Measurements from ENCODE around the gene DCP2. TPM values are rescaled to one million over a fixed set of nuclear protein-coding genes. Genes with fewer than 3 reads are reported as not detected.

Gene DCP2
- total RNA-seq, 1 experiment from 2014 or later, result 176 TPM

DNA sequence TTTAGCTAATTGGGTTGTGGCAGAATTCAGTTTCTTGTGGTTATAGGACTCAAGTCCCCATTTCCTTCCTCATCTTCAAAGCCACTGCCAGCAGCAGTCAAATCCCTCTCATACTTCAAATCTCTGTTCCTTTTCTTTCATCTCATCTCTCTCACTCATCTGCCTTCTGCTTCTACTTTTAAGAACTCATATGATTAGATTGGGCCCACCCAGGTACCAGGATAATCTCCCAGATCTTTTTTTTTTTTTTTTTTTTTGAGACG, 46.6 kb upstream of the DCP2 start:
- H3K4me2 ChIP-seq (ENCODE audit: insufficient read depth, insufficient read length, low read length), result no peak overlapping the region
- no peak overlapping the region for H2BK12ac ChIP-seq (ENCODE audit: insufficient read length, low read depth, low read length)
- H3K9ac ChIP-seq (ENCODE audit: extremely low read depth, insufficient read length, low read length), result no peak overlapping the region

More for the DNA sequence above, 46.6 kb upstream of the DCP2 start:
- Mint-ChIP-seq H3K4me1 (peaks cover 4 to 5% of the 10 kb centered on the region in 2 experiments), H3K4me3 (no peak overlapping the region), H3K36me3 (ENCODE audit: insufficient read depth in 1 of 3, low read depth in 3 of 3) (no peaks in the 10 kb centered on the region; a peak in 1 of 7 replicates), H3K27me3 (ENCODE audit: low read depth) (0 out of 2 replicates have a peak, but pooled peaks cover 1% of the 10 kb centered on the region), H3K27ac (no peak overlapping the region), H3K9me3 (no peaks in the 10 kb centered on the region)
- DNase-seq, result no peak
- Histone ChIP-seq H2BK20ac (ENCODE audit: low read depth, low read length, poor library complexity, severe bottlenecking) (no peak overlapping the region), H2BK15ac (ENCODE audit: low read depth, low read length) (no peak overlapping the region), H2AK5ac (ENCODE audit: insufficient read length, low read length) (no peak overlapping the region), H4K8ac (replicated peaks; ENCODE audit: insufficient read length, low read depth, low read length) (no peak overlapping the region), H3K27ac (ENCODE audit: insufficient read length, low read depth, low read length) (no peak overlapping the region), H3K14ac (ENCODE audit: insufficient read depth, low read length) (no peak overlapping the region), H2BK120ac (ENCODE audit: low read depth, low read length, poor library complexity, severe bottlenecking) (no peak overlapping the region), H3K18ac (ENCODE audit: insufficient read length, low read depth, low read length) (no peak overlapping the region), H3T11ph (ENCODE audit: low read length) (no peak overlapping the region), H2AFZ (ENCODE audit: low read length) (no peak overlapping the region), H3K27me3 (ENCODE audit: insufficient read depth, low read length) (no peaks in the 10 kb centered on the region), H2BK5ac (ENCODE audit: insufficient read length, low read length) (no peak overlapping the region), H3K4me1 (ENCODE audit: insufficient read depth, low read length) (no peaks in the 10 kb centered on the region), H3K4ac (ENCODE audit: low read depth, low read length) (no peak overlapping the region), H4K20me1 (ENCODE audit: control insufficient read depth, insufficient read depth, insufficient read length) (no peaks in the 10 kb centered on the region), H3K79me1 (ENCODE audit: insufficient read depth, low read depth, low read length, poor library complexity, severe bottlenecking) (no peaks in the 10 kb centered on the region), H3K23me2 (ENCODE audit: insufficient read length, low read depth, low read length, poor library complexity, severe bottlenecking) (no peaks in the 10 kb centered on the region), H3K9me3 (ENCODE audit: control insufficient read depth, low read depth, low read length) (no peaks in the 10 kb centered on the region), H4K5ac (ENCODE audit: insufficient read length, low read depth, low read length) (no peak overlapping the region), H4K91ac (ENCODE audit: insufficient read length, low read depth, low read length) (no peak overlapping the region), H3K23ac (ENCODE audit: insufficient read length, low read depth, low read length) (no peak overlapping the region), H3K56ac (ENCODE audit: insufficient read length, low read depth, low read length) (no peak overlapping the region), H3K79me2 (ENCODE audit: insufficient read depth, low read length) (no peaks in the 10 kb centered on the region)
- TF ChIP-seq, protein P1, sequence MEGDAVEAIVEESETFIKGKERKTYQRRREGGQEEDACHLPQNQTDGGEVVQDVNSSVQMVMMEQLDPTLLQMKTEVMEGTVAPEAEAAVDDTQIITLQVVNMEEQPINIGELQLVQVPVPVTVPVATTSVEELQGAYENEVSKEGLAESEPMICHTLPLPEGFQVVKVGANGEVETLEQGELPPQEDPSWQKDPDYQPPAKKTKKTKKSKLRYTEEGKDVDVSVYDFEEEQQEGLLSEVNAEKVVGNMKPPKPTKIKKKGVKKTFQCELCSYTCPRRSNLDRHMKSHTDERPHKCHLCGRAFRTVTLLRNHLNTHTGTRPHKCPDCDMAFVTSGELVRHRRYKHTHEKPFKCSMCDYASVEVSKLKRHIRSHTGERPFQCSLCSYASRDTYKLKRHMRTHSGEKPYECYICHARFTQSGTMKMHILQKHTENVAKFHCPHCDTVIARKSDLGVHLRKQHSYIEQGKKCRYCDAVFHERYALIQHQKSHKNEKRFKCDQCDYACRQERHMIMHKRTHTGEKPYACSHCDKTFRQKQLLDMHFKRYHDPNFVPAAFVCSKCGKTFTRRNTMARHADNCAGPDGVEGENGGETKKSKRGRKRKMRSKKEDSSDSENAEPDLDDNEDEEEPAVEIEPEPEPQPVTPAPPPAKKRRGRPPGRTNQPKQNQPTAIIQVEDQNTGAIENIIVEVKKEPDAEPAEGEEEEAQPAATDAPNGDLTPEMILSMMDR (conservative IDR thresholded peaks at IDR 0.05), result no peak
- no CpG with 5 or more reads among the region's 1 CpG for WGBS (ENCODE audit: extremely low coverage, insufficient read length, low lambda C conversion rate)

Data from H9 (cell line).